IMR-90 (cell line): Measurements from ENCODE around the gene CSH1. TPM values are rescaled to one million over a fixed set of nuclear protein-coding genes. Genes with fewer than 3 reads are reported as not detected.
"Not testable (repeated sequence)": the region's sequence is repeated elsewhere in the genome, so short reads cannot be mapped to it uniquely, and the experiment has no call there.

Experiments used
- ATAC-seq: fragments of 200-7000 bp; cut with Tn5 transposase; 2 replicates; pipeline ENCODE4 v1.9.1; 2020; ENCODE audit warnings: low read depth, mild to moderate bottlenecking, moderate library complexity
- BruUV-seq: library from RNA; stranded (reverse); fragments of 400-500 nt; replicated peaks from 2 replicates; lab custom pipeline; 2021; lab: Mats Ljungman, UMichigan
- CTCF ChIA-PET: fragments of 300-600 bp; formaldehyde crosslinking; extraction: SDS; loops from one replicate; lab custom pipeline; 2021; ENCODE audit warnings: antibody characterized with exemption; lab: Yijun Ruan, JAX
- POLR2A ChIA-PET: fragments of 300-600 bp; sonication (Branson Sonifier 250); formaldehyde crosslinking; loops from one replicate; lab custom pipeline; 2022; ENCODE audit warnings: antibody characterized with exemption; ENCODE audit not compliant: unreplicated experiment; lab: Charles Lee
- DNase-seq: peaks from one replicate; pipeline ENCODE4 v3.0.0; 2013
- H2AFZ ChIP-seq: replicated peaks from 2 replicates; pipeline ENCODE3; 2013; ENCODE audit warnings: low read length, mild to moderate bottlenecking; ENCODE audit not compliant: poor library complexity
- H2AK5ac ChIP-seq: 2 replicates; pipeline ENCODE4 v1.6.1; 2013; ENCODE audit warnings: low read depth, low read length, inconsistent platforms
- H2AK9ac ChIP-seq: replicated peaks from 2 replicates; pipeline ENCODE3; 2013; ENCODE audit warnings: mild to moderate bottlenecking, low read depth, low read length, moderate library complexity; ENCODE audit not compliant: poor library complexity
- H2BK120ac ChIP-seq: 2 replicates; pipeline ENCODE4 v1.6.1; 2013; ENCODE audit warnings: low read depth, low read length, inconsistent platforms
- H2BK15ac ChIP-seq: 3 replicates; pipeline ENCODE4 v1.6.1; 2013; ENCODE audit warnings: low read depth, low read length, inconsistent platforms
- H2BK20ac ChIP-seq: 2 replicates; pipeline ENCODE4 v1.6.1; 2013; ENCODE audit warnings: low read depth, mild to moderate bottlenecking, inconsistent platforms, low read length, moderate library complexity
- H2BK5ac ChIP-seq: 2 replicates; pipeline ENCODE4 v1.6.1; 2013; ENCODE audit warnings: mild to moderate bottlenecking, low read depth, low read length, inconsistent platforms; ENCODE audit not compliant: poor library complexity, severe bottlenecking
- H3K14ac ChIP-seq: replicated peaks from 2 replicates; pipeline ENCODE4 v1.6.1; 2013; ENCODE audit warnings: low read depth, low read length, inconsistent platforms
- H3K18ac ChIP-seq: 2 replicates; pipeline ENCODE4 v1.6.1; 2013; ENCODE audit warnings: low read depth, low read length, control low read depth
- H3K23ac ChIP-seq: 2 replicates; pipeline ENCODE4 v1.6.1; 2013; ENCODE audit warnings: low read depth, low read length, inconsistent platforms
- H3K27ac ChIP-seq: 2 replicates; pipeline ENCODE4 v1.5.1; 2013; ENCODE audit warnings: mild to moderate bottlenecking, control low read depth, low read length; ENCODE audit not compliant: insufficient read depth
- H3K27me3 ChIP-seq: 2 replicates; pipeline ENCODE4 v1.6.1; 2013; ENCODE audit warnings: low read length; ENCODE audit not compliant: control insufficient read depth, insufficient read depth
- H3K36me3 ChIP-seq: 2 replicates; pipeline ENCODE4 v1.6.1; 2013; ENCODE audit warnings: low read length, mixed read lengths; ENCODE audit not compliant: control insufficient read depth, insufficient read depth
- H3K4ac ChIP-seq: 2 replicates; pipeline ENCODE4 v1.6.1; 2013; ENCODE audit warnings: low read depth, low read length, inconsistent platforms
- H3K4me1 ChIP-seq: 2 replicates; pipeline ENCODE4 v1.6.1; 2013; ENCODE audit warnings: low read length, mixed read lengths; ENCODE audit not compliant: control insufficient read depth, insufficient read depth
- H3K4me2 ChIP-seq: 2 replicates; pipeline ENCODE4 v1.6.1; 2013; ENCODE audit warnings: low read depth, mild to moderate bottlenecking, control low read depth, low read length, moderate library complexity
- H3K4me3 ChIP-seq: 2 replicates; pipeline ENCODE4 v1.5.1; 2013; ENCODE audit warnings: low read depth, mild to moderate bottlenecking, control low read depth, low read length, moderate library complexity; ENCODE audit not compliant: insufficient read depth
- H3K56ac ChIP-seq: 2 replicates; pipeline ENCODE4 v1.6.1; 2013; ENCODE audit warnings: low read length, inconsistent platforms; ENCODE audit not compliant: insufficient read depth; ENCODE audit errors: extremely low read depth
- H3K79me1 ChIP-seq, 2 experiments: 2 replicates each; pipeline ENCODE4 v1.6.1; 2013; ENCODE audit warnings: low read length in 2 of 2, inconsistent platforms in 1 of 2, low read depth in 1 of 2
- H3K9ac ChIP-seq: 2 replicates; pipeline ENCODE4 v1.6.1; 2013; ENCODE audit warnings: low read depth, low read length, control low read depth
- H3K9me1 ChIP-seq: 2 replicates; pipeline ENCODE4 v1.6.1; 2013; ENCODE audit warnings: low read length, inconsistent platforms; ENCODE audit not compliant: insufficient read depth
- H3K9me3 ChIP-seq: 2 replicates; pipeline ENCODE4 v1.6.1; 2013; ENCODE audit warnings: low read length; ENCODE audit not compliant: control insufficient read depth, insufficient read depth
- H4K20me1 ChIP-seq: 2 replicates; pipeline ENCODE4 v1.6.1; 2013; ENCODE audit warnings: low read length, inconsistent platforms; ENCODE audit not compliant: insufficient read depth
- H4K5ac ChIP-seq: 2 replicates; pipeline ENCODE4 v1.6.1; 2013; ENCODE audit warnings: mild to moderate bottlenecking, low read depth, low read length, control low read depth
- H4K8ac ChIP-seq, 2 experiments: 2 replicates each; pipeline ENCODE4 v1.6.1; 2013; ENCODE audit warnings: low read depth in 2 of 2, low read length in 2 of 2, control low read depth in 1 of 2, inconsistent platforms in 1 of 2
- H4K91ac ChIP-seq: 2 replicates; pipeline ENCODE4 v1.6.1; 2013; ENCODE audit warnings: low read depth, low read length, inconsistent platforms; ENCODE audit not compliant: insufficient read depth
- WGBS, 2 experiments: methylation state at CpG; one replicate each; pipeline versions ENCODE4 v1.1.5 to v1.1.7; 2013; ENCODE audit warnings: missing lambda C conversion rate in 2 of 2; ENCODE audit not compliant: insufficient read length in 1 of 2; ENCODE audit errors: extremely low coverage in 2 of 2; 5-methylcytosine and 5-hydroxymethylcytosine counted together
- dilution Hi-C: fragments of 300-500 bp; cut with HindIII; formaldehyde crosslinking; loops from one replicate; pipeline ENCODE4 v1.14.3; 2018; ENCODE audit warnings: low sequenced_read_pairs; ENCODE audit not compliant: unreplicated experiment
- in situ Hi-C: fragments of 300-500 bp; cut with MboI; formaldehyde crosslinking; loops from 3 replicates; pipeline ENCODE4 v1.14.3; 2019; ENCODE audit warnings: low sequenced_read_pairs, inconsistent platforms, mixed read lengths
- intact Hi-C: fragments of 100-400 bp; cut with micrococcal nuclease; formaldehyde crosslinking; loops from 2 replicates; pipeline ENCODE4 v1.10.0; 2022
- polyA plus RNA-seq, 3 experiments: library from polyadenylated mRNA; depleted of rRNA; stranded (reverse); fragments of >200 nt; gene quantifications; 2 replicates each; pipeline ENCODE4 v1.2.3, GENCODE V29; 2012; ENCODE audit warnings: low replicate concordance in 1 of 3
- total RNA-seq: library from RNA; depleted of rRNA; stranded (reverse); fragments of >200 nt; gene quantifications from 2 replicates; pipeline ENCODE4 v1.2.3, GENCODE V29; 2012
- TF ChIP-seq, protein P1 (sequence below): conservative IDR thresholded peaks from 2 replicates; pipeline ENCODE4 v1.5.1; 2012; ENCODE audit warnings: mild to moderate bottlenecking, low read depth, low read length, improper control_type of control experiment

CSH1 gene
- total and polyA plus RNA-seq, 2 of the 4 experiments (the other 2 are of a cell fraction) = not detected

DNA sequence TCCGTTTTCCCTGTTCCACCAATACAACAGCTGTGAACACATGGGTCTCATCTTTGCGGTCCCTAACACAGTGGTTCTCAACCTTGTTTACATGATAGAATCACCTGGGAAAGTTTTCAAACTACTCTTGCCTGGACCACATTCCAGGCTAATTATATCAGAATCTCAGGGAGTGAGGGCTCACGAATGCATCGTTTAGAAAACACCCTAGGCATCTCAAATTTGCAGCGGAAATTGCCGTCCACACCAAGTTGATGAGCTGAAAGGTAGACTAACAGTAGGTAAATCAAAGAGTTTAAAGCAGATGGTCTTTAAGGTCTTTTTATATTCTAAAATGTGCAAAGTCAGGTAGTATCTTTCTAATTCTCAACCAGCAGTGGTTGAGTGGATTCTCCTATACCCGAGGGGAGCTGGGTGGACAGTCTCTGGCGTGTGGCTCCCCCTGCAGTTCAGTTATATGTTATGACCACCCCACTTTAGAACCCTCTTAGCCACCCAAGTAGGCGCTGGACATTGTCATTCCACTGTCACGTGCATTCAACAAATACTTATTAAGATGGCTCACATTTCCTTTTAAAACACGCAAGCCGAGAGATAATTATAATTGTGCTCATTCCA lies 10.9 kb upstream of the CSH1 start:
- POLR2A ChIA-PET, H2BK120ac ChIP-seq, H4K20me1 ChIP-seq, H3K18ac ChIP-seq, H3K4me1 ChIP-seq, H4K91ac ChIP-seq, intact Hi-C loops, H3K27ac ChIP-seq, H3K79me1 ChIP-seq, H2AK9ac ChIP-seq, H3K4ac ChIP-seq, H3K56ac ChIP-seq, in situ Hi-C loops, H2BK15ac ChIP-seq, H4K8ac ChIP-seq, H3K4me2 ChIP-seq, H3K36me3 ChIP-seq, H3K9me3 ChIP-seq, H4K5ac ChIP-seq, dilution Hi-C loops, H3K4me3 ChIP-seq, H3K9me1 ChIP-seq, H3K14ac ChIP-seq, BruUV-seq, H2BK5ac ChIP-seq, H3K9ac ChIP-seq, H3K23ac ChIP-seq, H2AK5ac ChIP-seq, H2BK20ac ChIP-seq, H2AFZ ChIP-seq: not testable (repeated sequence)
- ATAC-seq = peak; percentile 81
- H3K27me3 ChIP-seq = peaks cover 44% of the 10 kb centered on the region
- CTCF ChIA-PET = interaction anchor here (0.8 kb wide), 1 partner anchor 38 kb away, joined by 3 read pairs; no protein-coding TSS in a partner anchor
- DNase-seq = peak; percentile 8
- WGBS, 2 experiments = no CpG with 5 or more reads among the region's 12 CpGs
- TF ChIP-seq, protein P1, sequence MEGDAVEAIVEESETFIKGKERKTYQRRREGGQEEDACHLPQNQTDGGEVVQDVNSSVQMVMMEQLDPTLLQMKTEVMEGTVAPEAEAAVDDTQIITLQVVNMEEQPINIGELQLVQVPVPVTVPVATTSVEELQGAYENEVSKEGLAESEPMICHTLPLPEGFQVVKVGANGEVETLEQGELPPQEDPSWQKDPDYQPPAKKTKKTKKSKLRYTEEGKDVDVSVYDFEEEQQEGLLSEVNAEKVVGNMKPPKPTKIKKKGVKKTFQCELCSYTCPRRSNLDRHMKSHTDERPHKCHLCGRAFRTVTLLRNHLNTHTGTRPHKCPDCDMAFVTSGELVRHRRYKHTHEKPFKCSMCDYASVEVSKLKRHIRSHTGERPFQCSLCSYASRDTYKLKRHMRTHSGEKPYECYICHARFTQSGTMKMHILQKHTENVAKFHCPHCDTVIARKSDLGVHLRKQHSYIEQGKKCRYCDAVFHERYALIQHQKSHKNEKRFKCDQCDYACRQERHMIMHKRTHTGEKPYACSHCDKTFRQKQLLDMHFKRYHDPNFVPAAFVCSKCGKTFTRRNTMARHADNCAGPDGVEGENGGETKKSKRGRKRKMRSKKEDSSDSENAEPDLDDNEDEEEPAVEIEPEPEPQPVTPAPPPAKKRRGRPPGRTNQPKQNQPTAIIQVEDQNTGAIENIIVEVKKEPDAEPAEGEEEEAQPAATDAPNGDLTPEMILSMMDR = peak; percentile 25; the same call in 1 of the 2 replicates

DNA sequence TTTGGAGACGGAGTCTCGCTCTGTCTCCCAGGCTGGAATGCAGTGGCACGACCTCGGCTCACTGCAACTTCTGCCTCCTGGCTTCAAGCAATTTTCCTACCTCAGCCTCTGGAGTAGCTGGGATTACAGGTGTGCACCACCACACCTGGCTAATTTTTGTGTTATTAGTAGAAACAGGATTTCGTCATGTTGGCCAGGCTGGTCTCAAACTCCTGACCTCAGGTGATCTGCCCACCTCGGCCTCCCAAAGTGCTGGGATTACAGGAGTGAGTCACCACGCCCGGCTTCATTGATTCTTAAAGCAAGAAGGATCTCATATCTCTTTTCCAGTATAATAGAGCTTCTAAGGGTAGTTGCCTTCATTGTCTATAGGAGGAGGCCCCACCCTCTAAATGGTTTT lies 8.4 kb upstream of the CSH1 start:
- H3K27me3 ChIP-seq = peaks cover 36% of the 10 kb centered on the region
- in situ Hi-C loops = not testable (repeated sequence)
- no CpG with 5 or more reads among the region's 8 CpGs for WGBS, 2 experiments

More for the DNA sequence above, 8.4 kb upstream of the CSH1 start:
- H3K79me1 ChIP-seq, H3K4me1 ChIP-seq, H3K23ac ChIP-seq, H3K9me3 ChIP-seq, H2BK15ac ChIP-seq, POLR2A ChIA-PET, H3K9ac ChIP-seq, H3K4ac ChIP-seq, H3K4me2 ChIP-seq, H4K8ac ChIP-seq, H4K20me1 ChIP-seq, dilution Hi-C loops, H2AK5ac ChIP-seq, H2AK9ac ChIP-seq, H2BK5ac ChIP-seq, H2BK20ac ChIP-seq, H3K36me3 ChIP-seq, H2BK120ac ChIP-seq, H3K18ac ChIP-seq, H4K91ac ChIP-seq, H3K9me1 ChIP-seq, intact Hi-C loops, H3K4me3 ChIP-seq, H4K5ac ChIP-seq, ATAC-seq, H3K56ac ChIP-seq, BruUV-seq, H3K14ac ChIP-seq, H2AFZ ChIP-seq, H3K27ac ChIP-seq, DNase-seq: not testable (repeated sequence)
- CTCF ChIA-PET = interaction anchor here (0.6 kb wide), 1 partner anchor 409 kb away, joined by 3 read pairs; no protein-coding TSS in a partner anchor
